Right atrium auricular region (tissue), 2 donors: ENCODE results near the gene REC114. TPM values are rescaled to one million over a fixed set of nuclear protein-coding genes. Genes with fewer than 3 reads are reported as not detected.
A peak's percentile ranks its signal among the peaks of the same experiment; 100 is the strongest.
"Not testable (repeated sequence)": the region's sequence is repeated elsewhere in the genome, so short reads cannot be mapped to it uniquely, and the experiment has no call there.

Source experiments
- DNase-seq: peaks from one replicate; pipeline ENCODE4 v3.0.0-alpha.2; 2019; ENCODE audit warnings: low spot score
- H3K27ac ChIP-seq, 2 donors: fragments of 200-600 bp; sonication (generic); 1 replicate in 1 of 2; 2 replicates in 1 of 2; pipeline ENCODE4 v1.5.1; 2016 to 2019
- H3K27me3 ChIP-seq, 2 donors: fragments of 200-600 bp; sonication (generic); one replicate each; pipeline versions ENCODE4 v1.5.1 to v1.6.0; 2017 to 2019
- H3K36me3 ChIP-seq: fragments of 200-600 bp; sonication (generic); one replicate; pipeline ENCODE4 v1.5.1; 2016
- H3K4me1 ChIP-seq, 2 donors: fragments of 200-600 bp; sonication (generic); one replicate each; pipeline versions ENCODE4 v1.5.1 to v1.6.0; 2017 to 2019
- H3K4me3 ChIP-seq, 2 donors: fragments of 200-600 bp; sonication (generic); 1 replicate in 1 of 2; 2 replicates in 1 of 2; pipeline ENCODE4 v1.5.1; 2017 to 2019; ENCODE audit warnings: mild to moderate bottlenecking in 1 of 2, moderate library complexity in 1 of 2
- H3K9me3 ChIP-seq, 2 donors: fragments of 200-600 bp; sonication (generic); one replicate each; pipeline ENCODE4 v1.5.1; 2019
- CTCF ChIP-seq, 2 donors: fragments of 200-600 bp; sonication (generic); IDR thresholded peaks; one replicate each; pipeline ENCODE4 v1.5.1; 2019; ENCODE audit warnings: antibody characterized with exemption in 2 of 2
- total RNA-seq, 2 donors: library from RNA; depleted of rRNA; stranded (reverse); fragments of >200 nt; gene quantifications; one replicate each; pipeline ENCODE4 v1.1.0, GENCODE V29; 2016

REC114 gene
- total RNA-seq, 2 donors from 2014 or later, result 4.6 TPM; not detected in 1

- H3K36me3 ChIP-seq, result no peaks in the 10 kb centered on the region
- no peaks in the 10 kb centered on the region for H3K9me3 ChIP-seq
- no peaks in the 10 kb centered on the region for H3K4me1 ChIP-seq
- no peak for TF ChIP-seq CTCF (IDR thresholded peaks at IDR 0.05)
- peak; percentile 43 for DNase-seq
- H3K4me3 ChIP-seq, result no peak overlapping the region
- no peak overlapping the region for H3K27ac ChIP-seq
- H3K27me3 ChIP-seq, result no peaks in the 10 kb centered on the region
Measured at GRCh38 chr15:73403171-73403570, 39.8 kb upstream of the REC114 start.

GRCh38 chr15:73414876-73415275 is 28.1 kb upstream of the REC114 start:
- no peak overlapping the region for H3K27ac ChIP-seq
- no peak overlapping the region for H3K4me3 ChIP-seq
- TF ChIP-seq CTCF (IDR thresholded peaks at IDR 0.05), result no peak
- H3K9me3 ChIP-seq, result no peaks in the 10 kb centered on the region
- H3K36me3 ChIP-seq, result no peaks in the 10 kb centered on the region
- H3K4me1 ChIP-seq, result no peaks in the 10 kb centered on the region
- H3K27me3 ChIP-seq, result no peaks in the 10 kb centered on the region
- no peak for DNase-seq

- Histone ChIP-seq H3K27me3 (no peaks in the 10 kb centered on the region), H3K4me1 (no peaks in the 10 kb centered on the region), H3K27ac (no peak overlapping the region), H3K4me3 (no peak overlapping the region), H3K36me3 (no peaks in the 10 kb centered on the region), H3K9me3 (no peaks in the 10 kb centered on the region)
- DNase-seq, result no peak
- TF ChIP-seq CTCF (IDR thresholded peaks at IDR 0.05), result no peak
Measured at GRCh38 chr15:73424506-73424905, 18.5 kb upstream of the REC114 start.

- no peaks in the 10 kb centered on the region for H3K4me1 ChIP-seq
- H3K27ac ChIP-seq, result no peak overlapping the region
- H3K9me3 ChIP-seq, result no peaks in the 10 kb centered on the region
- no peak for TF ChIP-seq CTCF (IDR thresholded peaks at IDR 0.05)
- no peaks in the 10 kb centered on the region for H3K27me3 ChIP-seq
- no peak for DNase-seq
- no peaks in the 10 kb centered on the region for H3K36me3 ChIP-seq
- no peak overlapping the region for H3K4me3 ChIP-seq
Measured at GRCh38 chr15:73425510-73425909, 17.5 kb upstream of the REC114 start.

GRCh38 chr15:73426323-73426994 is 16.5 kb upstream of the REC114 start:
- TF ChIP-seq CTCF (IDR thresholded peaks at IDR 0.05), result no peak
- H3K27me3 ChIP-seq, result no peaks in the 10 kb centered on the region
- H3K36me3 ChIP-seq, result no peaks in the 10 kb centered on the region
- no peak for DNase-seq
- H3K27ac ChIP-seq, result no peak overlapping the region
- H3K9me3 ChIP-seq, result no peaks in the 10 kb centered on the region
- no peak overlapping the region for H3K4me3 ChIP-seq
- H3K4me1 ChIP-seq, result no peaks in the 10 kb centered on the region

GRCh38 chr15:73431329-73431728 is 11.6 kb upstream of the REC114 start:
- not testable (repeated sequence) for DNase-seq, H3K4me3 ChIP-seq, H3K4me1 ChIP-seq, H3K9me3 ChIP-seq, H3K27me3 ChIP-seq, H3K36me3 ChIP-seq, H3K27ac ChIP-seq
